ENCODE measurements around the gene SNX19. TPM values are rescaled to one million over a fixed set of nuclear protein-coding genes. Genes with fewer than 3 reads are reported as not detected.
"Not testable (repeated sequence)": the region's sequence is repeated elsewhere in the genome, so short reads cannot be mapped to it uniquely, and the experiment has no call there.

Gene SNX19
- total RNA-seq, 1 donor from 2014 or later = 45.6 TPM

- Histone ChIP-seq H3K4me1 (ENCODE audit: insufficient read depth, low read length) (no peaks in the 10 kb centered on the region), H3K4me2 (ENCODE audit: low read length) (no peak overlapping the region), H3K27ac (ENCODE audit: low read depth, low read length) (no peak overlapping the region), H3K9me3 (ENCODE audit: insufficient read depth, low read depth, low read length) (no peaks in the 10 kb centered on the region), H3K9ac (ENCODE audit: low read length) (no peak overlapping the region), H3K36me3 (ENCODE audit: insufficient read depth, low read length) (no peaks in the 10 kb centered on the region), H3K79me2 (ENCODE audit: insufficient read depth, low read length) (no peaks in the 10 kb centered on the region), H4K20me1 (ENCODE audit: insufficient read depth, low read length) (no peaks in the 10 kb centered on the region), H2AFZ (ENCODE audit: low read depth, low read length) (no peak overlapping the region), H3K4me3 (ENCODE audit: insufficient read depth, low read depth, low read length) (no peak overlapping the region), H3K27me3 (ENCODE audit: insufficient read depth, low read length) (no peaks in the 10 kb centered on the region)
- H3K4me1 Mint-ChIP-seq (ENCODE audit: low read depth, unreplicated experiment) = peaks cover 2% of the 10 kb centered on the region
- FAIRE-seq (no peak), DNase-seq (ENCODE audit: low read depth) (no peak)
- H3K36me3 Mint-ChIP-seq (ENCODE audit: low read depth, unreplicated experiment) = no peaks in the 10 kb centered on the region
- peaks cover 11% of the 10 kb centered on the region for H3K27me3 Mint-ChIP-seq (ENCODE audit: low read depth, unreplicated experiment)
- peaks cover 9% of the 10 kb centered on the region for H3K9me3 Mint-ChIP-seq (ENCODE audit: unreplicated experiment)
- H3K27ac Mint-ChIP-seq (ENCODE audit: unreplicated experiment) = no peak overlapping the region
- TF ChIP-seq, protein P1, sequence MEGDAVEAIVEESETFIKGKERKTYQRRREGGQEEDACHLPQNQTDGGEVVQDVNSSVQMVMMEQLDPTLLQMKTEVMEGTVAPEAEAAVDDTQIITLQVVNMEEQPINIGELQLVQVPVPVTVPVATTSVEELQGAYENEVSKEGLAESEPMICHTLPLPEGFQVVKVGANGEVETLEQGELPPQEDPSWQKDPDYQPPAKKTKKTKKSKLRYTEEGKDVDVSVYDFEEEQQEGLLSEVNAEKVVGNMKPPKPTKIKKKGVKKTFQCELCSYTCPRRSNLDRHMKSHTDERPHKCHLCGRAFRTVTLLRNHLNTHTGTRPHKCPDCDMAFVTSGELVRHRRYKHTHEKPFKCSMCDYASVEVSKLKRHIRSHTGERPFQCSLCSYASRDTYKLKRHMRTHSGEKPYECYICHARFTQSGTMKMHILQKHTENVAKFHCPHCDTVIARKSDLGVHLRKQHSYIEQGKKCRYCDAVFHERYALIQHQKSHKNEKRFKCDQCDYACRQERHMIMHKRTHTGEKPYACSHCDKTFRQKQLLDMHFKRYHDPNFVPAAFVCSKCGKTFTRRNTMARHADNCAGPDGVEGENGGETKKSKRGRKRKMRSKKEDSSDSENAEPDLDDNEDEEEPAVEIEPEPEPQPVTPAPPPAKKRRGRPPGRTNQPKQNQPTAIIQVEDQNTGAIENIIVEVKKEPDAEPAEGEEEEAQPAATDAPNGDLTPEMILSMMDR (IDR thresholded peaks at IDR 0.05; ENCODE audit: insufficient read depth, low read depth, low read length) = no peak
- no peak overlapping the region for H3K4me3 Mint-ChIP-seq (ENCODE audit: unreplicated experiment)
Observed at GRCh38 chr11:130858215-130858614, 58.1 kb downstream of the SNX19 start.

- H3K27ac ChIP-seq (ENCODE audit: low read depth, low read length); H3K4me1 ChIP-seq (ENCODE audit: insufficient read depth, low read length); H3K4me1 Mint-ChIP-seq (ENCODE audit: low read depth, unreplicated experiment); H3K9me3 ChIP-seq (ENCODE audit: insufficient read depth, low read depth, low read length); H3K27me3 ChIP-seq (ENCODE audit: insufficient read depth, low read length); H3K4me3 ChIP-seq (ENCODE audit: insufficient read depth, low read depth, low read length); H3K9me3 Mint-ChIP-seq (ENCODE audit: unreplicated experiment); H3K4me3 Mint-ChIP-seq (ENCODE audit: unreplicated experiment); DNase-seq (ENCODE audit: low read depth); H3K36me3 ChIP-seq (ENCODE audit: insufficient read depth, low read length); H3K36me3 Mint-ChIP-seq (ENCODE audit: low read depth, unreplicated experiment); H3K27me3 Mint-ChIP-seq (ENCODE audit: low read depth, unreplicated experiment); H3K9ac ChIP-seq (ENCODE audit: low read length); H2AFZ ChIP-seq (ENCODE audit: low read depth, low read length); H3K4me2 ChIP-seq (ENCODE audit: low read length); H3K27ac Mint-ChIP-seq (ENCODE audit: unreplicated experiment); H3K79me2 ChIP-seq (ENCODE audit: insufficient read depth, low read length); FAIRE-seq; H4K20me1 ChIP-seq (ENCODE audit: insufficient read depth, low read length): not testable (repeated sequence)
Observed at GRCh38 chr11:130855707-130856106, 60.6 kb downstream of the SNX19 start.

DNA sequence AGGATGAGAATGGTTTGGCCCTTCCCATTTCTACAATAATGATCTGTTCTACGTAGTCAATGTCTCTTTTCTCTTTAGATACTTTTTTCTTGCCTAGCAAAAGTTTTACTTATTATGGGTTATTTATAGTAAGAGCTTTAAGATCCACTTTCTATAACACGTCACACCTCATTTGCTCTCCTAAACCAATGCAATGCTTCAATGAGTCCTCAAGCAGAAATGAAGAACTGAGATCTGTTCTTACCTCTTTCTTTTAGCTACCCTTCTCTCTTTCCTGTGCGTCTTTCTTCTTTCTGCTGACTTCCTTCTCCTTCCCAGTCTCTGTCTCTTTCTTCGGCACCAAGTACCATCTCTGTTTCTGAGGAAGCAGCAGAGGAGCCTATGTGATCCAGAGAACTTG lies 61.8 kb downstream of the SNX19 start:
- no peak overlapping the region for H3K4me2 ChIP-seq (ENCODE audit: low read length)
- no peaks in the 10 kb centered on the region for H3K79me2 ChIP-seq (ENCODE audit: insufficient read depth, low read length)
- H3K9ac ChIP-seq (ENCODE audit: low read length) = no peak overlapping the region
- H3K4me3 Mint-ChIP-seq (ENCODE audit: unreplicated experiment) = no peak overlapping the region
- no peak overlapping the region for H3K4me3 ChIP-seq (ENCODE audit: insufficient read depth, low read depth, low read length)
- no peaks in the 10 kb centered on the region for H3K36me3 Mint-ChIP-seq (ENCODE audit: low read depth, unreplicated experiment)
- TF ChIP-seq, protein P1 (IDR thresholded peaks at IDR 0.05; ENCODE audit: insufficient read depth, low read depth, low read length) = no peak
- no peak for TF ChIP-seq EZH2 (IDR thresholded peaks at IDR 0.05; ENCODE audit: insufficient read depth, low read length)
- no peak overlapping the region for H2AFZ ChIP-seq (ENCODE audit: low read depth, low read length)
- peaks cover 10% of the 10 kb centered on the region for H3K27me3 Mint-ChIP-seq (ENCODE audit: low read depth, unreplicated experiment)
- no peaks in the 10 kb centered on the region for H4K20me1 ChIP-seq (ENCODE audit: insufficient read depth, low read length)
- H3K9me3 Mint-ChIP-seq (ENCODE audit: unreplicated experiment) = peaks cover 9% of the 10 kb centered on the region
- H3K27ac Mint-ChIP-seq (ENCODE audit: unreplicated experiment) = no peak overlapping the region
- DNase-seq (ENCODE audit: low read depth) (no peak), FAIRE-seq (no peak)
- H3K4me1 ChIP-seq (ENCODE audit: insufficient read depth, low read length) = no peaks in the 10 kb centered on the region
- no peak overlapping the region for H3K27ac ChIP-seq (ENCODE audit: low read depth, low read length)
- H3K9me3 ChIP-seq (ENCODE audit: insufficient read depth, low read depth, low read length) = no peaks in the 10 kb centered on the region
- no peaks in the 10 kb centered on the region for H3K36me3 ChIP-seq (ENCODE audit: insufficient read depth, low read length)
- H3K27me3 ChIP-seq (ENCODE audit: insufficient read depth, low read length) = no peaks in the 10 kb centered on the region
- peaks cover 2% of the 10 kb centered on the region for H3K4me1 Mint-ChIP-seq (ENCODE audit: low read depth, unreplicated experiment)

Data from astrocyte (in vitro differentiated cells and primary cell).